GM12878 (cell line): Measurements from ENCODE around the gene CACFD1. TPM values are rescaled to one million over a fixed set of nuclear protein-coding genes. Genes with fewer than 3 reads are reported as not detected.

ENCODE experiments used
- ATAC-seq: fragments of 200-7000 bp; cut with Tn5 transposase; 3 replicates; pipeline ENCODE4 v1.9.1; 2020; ENCODE audit warnings: mild to moderate bottlenecking, moderate library complexity
- BruUV-seq: library from RNA; stranded (reverse); fragments of 400-500 nt; replicated peaks from 2 replicates; lab custom pipeline; 2021; lab: Mats Ljungman, UMichigan
- CTCF ChIA-PET: fragments of 300-600 bp; sonication (Branson Sonifier 250); formaldehyde crosslinking; extraction: SDS; loops from one replicate; lab custom pipeline; 2021; ENCODE audit warnings: inconsistent platforms; lab: Yijun Ruan, JAX
- POLR2A ChIA-PET: fragments of 350-600 bp; formaldehyde crosslinking; extraction: SDS; loops from one replicate; lab custom pipeline; 2021; ENCODE audit warnings: inconsistent platforms; lab: Charles Lee
- RAD21 ChIA-PET: fragments of 300-600 bp; sonication (Branson Sonifier 250); formaldehyde crosslinking; loops from one replicate; lab custom pipeline; 2023; ENCODE audit warnings: antibody characterized with exemption; ENCODE audit not compliant: unreplicated experiment; lab: Charles Lee
- SMC1A ChIA-PET: fragments of 300-600 bp; sonication (Branson Sonifier 250); formaldehyde crosslinking; loops from one replicate; lab custom pipeline; 2023; ENCODE audit not compliant: unreplicated experiment, uncharacterized antibody; lab: Charles Lee
- DNase-seq: peaks from one replicate; pipeline ENCODE4 v3.0.0-alpha.2; 2011; ENCODE audit warnings: low read depth, low spot score
- FAIRE-seq: peaks from 3 replicates; lab custom pipeline; 2011; peaks lifted over from hg19 to GRCh38; lab: Jason Lieb, UNC
- H2AFZ ChIP-seq: 2 replicates; pipeline ENCODE4 v1.6.0; 2011; ENCODE audit warnings: low read depth, low read length, control low read depth; ENCODE audit not compliant: control insufficient read depth
- H3K27ac ChIP-seq: 2 replicates; pipeline ENCODE4 v1.5.1; 2011; ENCODE audit warnings: control low read depth; ENCODE audit not compliant: control insufficient read depth, insufficient read depth
- H3K27me3 ChIP-seq, 2 experiments: replicated peaks in 1 of 2; 2 replicates each; pipeline versions ENCODE4 v1.6.0 to v1.6.1; 2011; ENCODE audit warnings: low read length in 1 of 2; ENCODE audit not compliant: control insufficient read depth in 2 of 2, insufficient read depth in 2 of 2
- H3K36me3 ChIP-seq, 2 experiments: 2 replicates each; pipeline ENCODE4 v1.5.1; 2011; ENCODE audit warnings: low read length in 1 of 2; ENCODE audit not compliant: control insufficient read depth in 2 of 2, insufficient read depth in 2 of 2
- H3K4me1 ChIP-seq: 2 replicates; pipeline ENCODE4 v1.6.1; 2011; ENCODE audit warnings: mild to moderate bottlenecking, low read length, moderate library complexity, mixed read lengths; ENCODE audit not compliant: control insufficient read depth, insufficient read depth
- H3K4me2 ChIP-seq: 2 replicates; pipeline ENCODE4 v1.6.0; 2011; ENCODE audit warnings: control low read depth; ENCODE audit not compliant: control insufficient read depth, insufficient read depth
- H3K4me3 ChIP-seq: fragments of 200-600 bp; sonication (generic); 2 replicates; pipeline ENCODE4 v1.5.1; 2016
- H3K79me2 ChIP-seq: 2 replicates; pipeline ENCODE4 v1.6.0; 2011; ENCODE audit warnings: low read length; ENCODE audit not compliant: control insufficient read depth, insufficient read depth
- H3K9ac ChIP-seq: 2 replicates; pipeline ENCODE4 v1.8.0; 2011; ENCODE audit warnings: low read length, control low read depth, mixed read lengths; ENCODE audit not compliant: control insufficient read depth, insufficient read depth
- H3K9me3 ChIP-seq: replicated peaks from 3 replicates; pipeline ENCODE4 v1.5.1; 2011; ENCODE audit warnings: mild to moderate bottlenecking, low read length; ENCODE audit not compliant: control insufficient read depth, insufficient read depth
- H4K20me1 ChIP-seq: 2 replicates; pipeline ENCODE4 v1.6.0; 2011; ENCODE audit not compliant: control insufficient read depth, insufficient read depth
- GABPA ChIP-seq: IDR thresholded peaks from 2 replicates; pipeline ENCODE4 v1.6.1; 2014; ENCODE audit warnings: antibody characterized with exemption, low read depth, mild to moderate bottlenecking, inconsistent platforms
- KDM1A ChIP-seq: fragments of 200-600 bp; sonication (generic); IDR thresholded peaks from 2 replicates; pipeline ENCODE4 v1.6.1; 2016; ENCODE audit warnings: borderline replicate concordance
- LARP7 ChIP-seq: fragments of 450-650 bp; IDR thresholded peaks from 2 replicates; pipeline ENCODE4 v1.6.1; 2017; ENCODE audit warnings: mild to moderate bottlenecking
- MEF2B ChIP-seq: fragments of 450-650 bp; IDR thresholded peaks from 2 replicates; pipeline ENCODE4 v1.6.1; 2018; ENCODE audit warnings: mild to moderate bottlenecking, moderate library complexity; ENCODE audit not compliant: partially characterized antibody, poor library complexity, severe bottlenecking
- NRF1 ChIP-seq: conservative IDR thresholded peaks from 2 replicates; pipeline ENCODE4 v1.6.1; 2011; ENCODE audit warnings: mild to moderate bottlenecking, low read depth, low read length, improper control_type of control experiment
- PAX8 ChIP-seq: fragments of 450-650 bp; IDR thresholded peaks from 2 replicates; pipeline ENCODE4 v1.6.1; 2017; ENCODE audit warnings: mild to moderate bottlenecking, moderate library complexity
- RCOR1 ChIP-seq: conservative IDR thresholded peaks from 2 replicates; pipeline ENCODE4 v1.6.1; 2012; ENCODE audit warnings: low read depth, low read length, improper control_type of control experiment
- TAF1 ChIP-seq: IDR thresholded peaks from 2 replicates; pipeline ENCODE4 v1.6.1; 2011; ENCODE audit warnings: mild to moderate bottlenecking, low read depth, low read length, borderline replicate concordance
- ZBED1 ChIP-seq: IDR thresholded peaks from 2 replicates; pipeline ENCODE4 v1.6.1; 2016; ENCODE audit warnings: borderline replicate concordance
- WGBS: methylation state at CpG from one replicate; pipeline ENCODE4 v1.1.6; 2016; ENCODE audit warnings: low lambda C conversion rate; ENCODE audit not compliant: insufficient replicate concordance, insufficient coverage; ENCODE audit errors: missing lambda C conversion rate; 5-methylcytosine and 5-hydroxymethylcytosine counted together
- in situ Hi-C: fragments of 300-500 bp; cut with MboI; formaldehyde crosslinking; loops from 9 replicates; pipeline ENCODE4 v1.14.3; 2018; ENCODE audit warnings: mixed read lengths
- intact Hi-C: fragments of 100-400 bp; cut with micrococcal nuclease; formaldehyde crosslinking; loops from one replicate; pipeline ENCODE4 v1.14.2; 2022; ENCODE audit not compliant: unreplicated experiment
- polyA plus RNA-seq, 11 experiments: library from polyadenylated mRNA; depleted of rRNA in 4 of 11; unstranded in 6 of 11; stranded (reverse) in 5 of 11; fragments of >200 nt; fragmentation: Nextera tagmentation in 4 of 11; fragmentation: Illumina TruSeq in 1 of 11; extraction: Ambion mirVana in 4 of 11; extraction: Trizol in 1 of 11; gene quantifications; 1 replicate in 1 of 11; 2 replicates in 10 of 11; pipeline versions ENCODE4 v1.2.1 to v1.2.3, GENCODE V29; 2011 to 2016; ENCODE audit warnings: inconsistent platforms in 2 of 11, missing spikeins in 2 of 11, low read depth in 1 of 11
- total RNA-seq, 4 experiments: library from RNA; depleted of rRNA in 3 of 4; stranded (reverse); fragments of >200 nt in 3 of 4; fragmentation: Illumina TruSeq in 1 of 4; extraction: Trizol in 1 of 4; gene quantifications; 2 replicates each; pipeline versions ENCODE4 v1.2.1 to v1.2.3, GENCODE V29; 2013 to 2021
- TF ChIP-seq, protein P1 (sequence below): fragments of 450-650 bp; IDR thresholded peaks from 2 replicates; pipeline ENCODE4 v1.6.1; 2014; ENCODE audit warnings: mild to moderate bottlenecking
- TF ChIP-seq, protein P2 (sequence below): fragments of 150-350 bp; IDR thresholded peaks from 2 replicates; pipeline ENCODE4 v1.6.1; 2016; ENCODE audit warnings: low read depth, low read length

CACFD1 gene
- total and polyA plus RNA-seq, 10 of the 15 experiments (the other 5 are each of a cell fraction or from before 2014, with no cell fraction given), result 0.09 to 5.8 (median 1.4) TPM; not detected in 1

DNA sequence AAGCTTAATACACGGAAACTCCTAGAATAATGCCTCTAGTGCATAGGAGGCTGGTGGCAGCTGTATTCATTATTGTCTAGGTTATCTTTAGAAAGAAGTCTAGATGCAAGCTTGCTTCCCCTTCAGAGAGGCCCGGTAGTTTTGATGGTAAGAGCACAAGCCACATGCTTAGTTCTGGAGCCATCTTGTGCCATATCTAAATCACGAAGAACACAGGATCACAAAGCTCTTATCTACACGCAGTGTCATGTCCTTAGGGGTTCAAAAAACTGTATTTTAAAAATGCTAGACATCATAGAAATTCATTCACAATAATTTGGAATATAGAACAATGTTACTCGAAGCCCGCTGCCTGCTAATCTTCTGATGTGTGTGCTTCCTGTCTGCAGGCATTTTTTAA lies 6.2 kb downstream of the CACFD1 start:
- WGBS, result 50% methylated on average over 6 of the region's 6 CpGs
- ChIA-PET SMC1A (no interaction called here), POLR2A (interaction anchor here (0.8 kb wide), 1 partner anchor 12 kb away, joined by 3 read pairs; the partner anchor contains the start of gene SLC2A6), CTCF (no interaction called here), RAD21 (no interaction called here)
- no peaks in the 10 kb centered on the region for H3K9me3 ChIP-seq
- in situ Hi-C loops (no loop called here), intact Hi-C loops (no loop called here)
- no TSS peak for BruUV-seq
- no peaks in the 10 kb centered on the region for H3K36me3 ChIP-seq
- H2AFZ ChIP-seq, result no peak overlapping the region
- H3K27ac ChIP-seq, result no peak overlapping the region
- H3K27me3 ChIP-seq, result no peaks in the 10 kb centered on the region; a peak in 1 of 4 replicates
- no peak overlapping the region for H3K4me3 ChIP-seq
- H3K4me1 ChIP-seq, result peaks cover 3% of the 10 kb centered on the region
- TF ChIP-seq, protein P1, sequence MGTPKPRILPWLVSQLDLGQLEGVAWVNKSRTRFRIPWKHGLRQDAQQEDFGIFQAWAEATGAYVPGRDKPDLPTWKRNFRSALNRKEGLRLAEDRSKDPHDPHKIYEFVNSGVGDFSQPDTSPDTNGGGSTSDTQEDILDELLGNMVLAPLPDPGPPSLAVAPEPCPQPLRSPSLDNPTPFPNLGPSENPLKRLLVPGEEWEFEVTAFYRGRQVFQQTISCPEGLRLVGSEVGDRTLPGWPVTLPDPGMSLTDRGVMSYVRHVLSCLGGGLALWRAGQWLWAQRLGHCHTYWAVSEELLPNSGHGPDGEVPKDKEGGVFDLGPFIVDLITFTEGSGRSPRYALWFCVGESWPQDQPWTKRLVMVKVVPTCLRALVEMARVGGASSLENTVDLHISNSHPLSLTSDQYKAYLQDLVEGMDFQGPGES, result no peak
- no peak for TF ChIP-seq MEF2B
- no peak for TF ChIP-seq ZBED1
- TF ChIP-seq, protein P2, sequence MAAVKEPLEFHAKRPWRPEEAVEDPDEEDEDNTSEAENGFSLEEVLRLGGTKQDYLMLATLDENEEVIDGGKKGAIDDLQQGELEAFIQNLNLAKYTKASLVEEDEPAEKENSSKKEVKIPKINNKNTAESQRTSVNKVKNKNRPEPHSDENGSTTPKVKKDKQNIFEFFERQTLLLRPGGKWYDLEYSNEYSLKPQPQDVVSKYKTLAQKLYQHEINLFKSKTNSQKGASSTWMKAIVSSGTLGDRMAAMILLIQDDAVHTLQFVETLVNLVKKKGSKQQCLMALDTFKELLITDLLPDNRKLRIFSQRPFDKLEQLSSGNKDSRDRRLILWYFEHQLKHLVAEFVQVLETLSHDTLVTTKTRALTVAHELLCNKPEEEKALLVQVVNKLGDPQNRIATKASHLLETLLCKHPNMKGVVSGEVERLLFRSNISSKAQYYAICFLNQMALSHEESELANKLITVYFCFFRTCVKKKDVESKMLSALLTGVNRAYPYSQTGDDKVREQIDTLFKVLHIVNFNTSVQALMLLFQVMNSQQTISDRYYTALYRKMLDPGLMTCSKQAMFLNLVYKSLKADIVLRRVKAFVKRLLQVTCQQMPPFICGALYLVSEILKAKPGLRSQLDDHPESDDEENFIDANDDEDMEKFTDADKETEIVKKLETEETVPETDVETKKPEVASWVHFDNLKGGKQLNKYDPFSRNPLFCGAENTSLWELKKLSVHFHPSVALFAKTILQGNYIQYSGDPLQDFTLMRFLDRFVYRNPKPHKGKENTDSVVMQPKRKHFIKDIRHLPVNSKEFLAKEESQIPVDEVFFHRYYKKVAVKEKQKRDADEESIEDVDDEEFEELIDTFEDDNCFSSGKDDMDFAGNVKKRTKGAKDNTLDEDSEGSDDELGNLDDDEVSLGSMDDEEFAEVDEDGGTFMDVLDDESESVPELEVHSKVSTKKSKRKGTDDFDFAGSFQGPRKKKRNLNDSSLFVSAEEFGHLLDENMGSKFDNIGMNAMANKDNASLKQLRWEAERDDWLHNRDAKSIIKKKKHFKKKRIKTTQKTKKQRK, result no peak
- no peak for TF ChIP-seq GABPA
- no peak for TF ChIP-seq NRF1
- no peak for TF ChIP-seq TAF1
- no peak for TF ChIP-seq RCOR1
- no peak for TF ChIP-seq PAX8
- TF ChIP-seq LARP7, result no peak
- TF ChIP-seq KDM1A, result no peak
- H3K79me2 ChIP-seq, result no peaks in the 10 kb centered on the region
- no peak overlapping the region for H3K9ac ChIP-seq
- FAIRE-seq, result no peak
- ATAC-seq, result no peak
- no peak overlapping the region for H3K4me2 ChIP-seq
- DNase-seq, result no peak
- H4K20me1 ChIP-seq, result no peaks in the 10 kb centered on the region
